HEK293 (cell line): Measurements from ENCODE around the gene LARGE1.

Experiments used
- ZBTB17 ChIP-seq: fragments of 450-650 bp; formaldehyde crosslinking; IDR thresholded peaks from 2 replicates; pipeline ENCODE4 v1.5.1; 2016; ENCODE audit warnings: missing biosample characterization, missing genetic modification characterization
- ZFP41 ChIP-seq: fragments of 450-650 bp; formaldehyde crosslinking; IDR thresholded peaks from 2 replicates; pipeline ENCODE4 v1.5.1; 2016; ENCODE audit warnings: missing biosample characterization, missing genetic modification characterization, borderline replicate concordance
- ZNF274 ChIP-seq, 2 experiments: fragments of 200-500 bp in 1 of 2; fragments of 450-650 bp in 1 of 2; sonication (Bioruptor generic) in 1 of 2; formaldehyde crosslinking in 1 of 2; IDR thresholded peaks; 2 replicates each; pipeline versions ENCODE4 v1.5.1 to v1.6.1; 2014 to 2016; ENCODE audit warnings: borderline replicate concordance in 1 of 2, inconsistent platforms in 1 of 2, low read length in 1 of 2, missing biosample characterization in 1 of 2, missing genetic modification characterization in 1 of 2
- ZNF416 ChIP-seq: fragments of 450-650 bp; formaldehyde crosslinking; IDR thresholded peaks from 2 replicates; pipeline ENCODE4 v1.5.1; 2016; ENCODE audit warnings: missing biosample characterization, missing genetic modification characterization
- ZNF529 ChIP-seq: fragments of 450-650 bp; formaldehyde crosslinking; IDR thresholded peaks from 2 replicates; pipeline ENCODE4 v1.5.1; 2017; ENCODE audit warnings: missing genetic modification characterization, missing biosample characterization; ENCODE audit not compliant: insufficient replicate concordance
- ZNF654 ChIP-seq: fragments of 450-650 bp; formaldehyde crosslinking; IDR thresholded peaks from 2 replicates; pipeline ENCODE4 v1.5.1; 2016; ENCODE audit warnings: low read depth, missing biosample characterization, missing genetic modification characterization
- ZNF670 ChIP-seq: fragments of 450-650 bp; formaldehyde crosslinking; IDR thresholded peaks from 2 replicates; pipeline ENCODE4 v1.5.1; 2016; ENCODE audit warnings: missing biosample characterization, missing genetic modification characterization, low read depth
- TF ChIP-seq, protein P1 (sequence below): fragments of 450-650 bp; formaldehyde crosslinking; IDR thresholded peaks from 2 replicates; pipeline ENCODE4 v1.5.1; 2016; ENCODE audit warnings: missing biosample characterization, missing genetic modification characterization
- TF ChIP-seq, protein P2 (sequence below): fragments of 450-650 bp; formaldehyde crosslinking; IDR thresholded peaks from 2 replicates; pipeline ENCODE4 v1.5.1; 2016; ENCODE audit warnings: missing biosample characterization, missing genetic modification characterization

DNA sequence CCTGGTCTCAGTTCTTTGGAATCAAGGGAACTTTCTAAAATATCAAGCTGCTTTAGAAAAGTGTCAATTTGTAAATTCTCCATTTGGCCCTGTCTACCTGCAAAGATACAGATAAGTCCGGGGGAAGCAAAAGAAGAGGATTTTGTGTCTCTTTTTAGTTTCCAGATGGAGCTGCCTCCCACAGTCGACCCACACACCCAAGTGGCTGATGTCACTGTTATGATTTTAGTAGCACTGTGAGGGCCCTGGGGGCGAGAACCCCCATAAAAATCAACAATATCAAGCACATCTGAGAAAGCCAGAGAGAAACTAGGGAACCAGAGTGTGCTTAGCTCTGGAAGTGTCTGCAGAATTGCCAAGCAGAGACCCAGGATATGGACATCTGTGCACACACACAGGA is 212.7 kb downstream of the LARGE1 start:
- TF ChIP-seq ZNF670 (tag by site-specific recombination) (no peak), ZBTB17 (tag by site-specific recombination) (no peak), ZNF416 (tag by site-specific recombination) (no peak), ZNF654 (tag by site-specific recombination) (no peak), ZNF274 (IDR thresholded peaks at IDR 0.05; ENCODE audit: low read length) (no peak), ZNF274 (tag by site-specific recombination; IDR thresholded peaks at IDR 0.05; ENCODE audit: borderline replicate concordance) (no peak), ZFP41 (tag by site-specific recombination) (no peak), ZNF529 (no peak)
- TF ChIP-seq, protein P1, sequence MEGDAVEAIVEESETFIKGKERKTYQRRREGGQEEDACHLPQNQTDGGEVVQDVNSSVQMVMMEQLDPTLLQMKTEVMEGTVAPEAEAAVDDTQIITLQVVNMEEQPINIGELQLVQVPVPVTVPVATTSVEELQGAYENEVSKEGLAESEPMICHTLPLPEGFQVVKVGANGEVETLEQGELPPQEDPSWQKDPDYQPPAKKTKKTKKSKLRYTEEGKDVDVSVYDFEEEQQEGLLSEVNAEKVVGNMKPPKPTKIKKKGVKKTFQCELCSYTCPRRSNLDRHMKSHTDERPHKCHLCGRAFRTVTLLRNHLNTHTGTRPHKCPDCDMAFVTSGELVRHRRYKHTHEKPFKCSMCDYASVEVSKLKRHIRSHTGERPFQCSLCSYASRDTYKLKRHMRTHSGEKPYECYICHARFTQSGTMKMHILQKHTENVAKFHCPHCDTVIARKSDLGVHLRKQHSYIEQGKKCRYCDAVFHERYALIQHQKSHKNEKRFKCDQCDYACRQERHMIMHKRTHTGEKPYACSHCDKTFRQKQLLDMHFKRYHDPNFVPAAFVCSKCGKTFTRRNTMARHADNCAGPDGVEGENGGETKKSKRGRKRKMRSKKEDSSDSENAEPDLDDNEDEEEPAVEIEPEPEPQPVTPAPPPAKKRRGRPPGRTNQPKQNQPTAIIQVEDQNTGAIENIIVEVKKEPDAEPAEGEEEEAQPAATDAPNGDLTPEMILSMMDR, result no peak
- TF ChIP-seq, protein P2, sequence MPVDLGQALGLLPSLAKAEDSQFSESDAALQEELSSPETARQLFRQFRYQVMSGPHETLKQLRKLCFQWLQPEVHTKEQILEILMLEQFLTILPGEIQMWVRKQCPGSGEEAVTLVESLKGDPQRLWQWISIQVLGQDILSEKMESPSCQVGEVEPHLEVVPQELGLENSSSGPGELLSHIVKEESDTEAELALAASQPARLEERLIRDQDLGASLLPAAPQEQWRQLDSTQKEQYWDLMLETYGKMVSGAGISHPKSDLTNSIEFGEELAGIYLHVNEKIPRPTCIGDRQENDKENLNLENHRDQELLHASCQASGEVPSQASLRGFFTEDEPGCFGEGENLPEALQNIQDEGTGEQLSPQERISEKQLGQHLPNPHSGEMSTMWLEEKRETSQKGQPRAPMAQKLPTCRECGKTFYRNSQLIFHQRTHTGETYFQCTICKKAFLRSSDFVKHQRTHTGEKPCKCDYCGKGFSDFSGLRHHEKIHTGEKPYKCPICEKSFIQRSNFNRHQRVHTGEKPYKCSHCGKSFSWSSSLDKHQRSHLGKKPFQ (tag by site-specific recombination), result no peak
